ENCODE data around the gene SPTB. TPM values are rescaled to one million over a fixed set of nuclear protein-coding genes. Genes with fewer than 3 reads are reported as not detected.

SPTB gene
- total and polyA plus RNA-seq, 9 of the 15 experiments (the other 6 are each of a cell fraction or from before 2014, with no cell fraction given) = 0.21 to 45.9 (median 11.7) TPM

DNA sequence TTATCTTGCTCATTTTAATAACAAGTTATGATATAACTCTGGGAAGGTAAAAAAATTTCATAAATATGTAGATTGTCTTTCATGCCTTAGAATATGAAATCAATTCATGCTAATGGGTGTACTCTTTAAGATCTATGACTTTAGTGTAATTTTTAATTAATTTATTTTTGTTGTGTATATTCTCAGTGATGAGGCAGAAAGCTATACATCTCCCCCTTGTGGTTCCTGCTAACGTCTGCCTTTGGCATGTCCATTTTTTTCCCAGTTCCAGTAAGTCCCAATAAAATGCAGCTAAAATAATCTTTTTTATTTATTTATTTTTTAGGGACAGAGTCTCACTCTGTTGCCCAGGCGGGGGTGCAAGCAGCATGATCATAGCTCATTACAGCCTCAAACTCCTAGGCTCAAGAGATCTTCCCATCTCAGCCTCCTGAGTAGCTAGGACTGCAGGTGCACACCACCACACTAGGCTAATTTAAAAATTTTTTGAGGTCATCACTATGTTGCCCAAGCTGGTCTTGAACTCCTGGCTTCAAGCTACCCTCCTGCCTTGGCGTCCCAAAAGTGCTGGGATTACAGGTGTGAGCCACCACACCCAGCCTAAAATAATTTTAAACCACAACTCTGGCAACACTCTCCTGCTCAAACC is 31.3 kb upstream of the SPTB start:
- no peak overlapping the region for H3K4me3 ChIP-seq
- H3K9me3 ChIP-seq (replicated peaks; ENCODE audit: control insufficient read depth, insufficient read depth, low read depth, low read length) = no peaks in the 10 kb centered on the region; the same call in 1 of the 2 replicates
- peaks cover 6% of the 10 kb centered on the region; the same call in 2 of the 3 replicates for H3K36me3 ChIP-seq (ENCODE audit: control insufficient read depth, insufficient read depth, low read length)
- peak; percentile 32; the same call in 1 of the 3 replicates for ATAC-seq
- ChIA-PET CTCF (ENCODE audit: low intra/inter-chr PET ratio) (interaction anchor here (0.7 kb wide), 2 partner anchors 95 to 109 kb away, joined by 3 to 5 read pairs; no protein-coding TSS in a partner anchor), POLR2A (interaction anchor here (0.7 to 1.8 kb wide), 8 partner anchors 11 to 169 kb away, joined by 3 to 7 read pairs (median 4); no protein-coding TSS in a partner anchor)
- H3K27me3 ChIP-seq (ENCODE audit: control insufficient read depth in 2 of 2, insufficient read depth in 2 of 2, low read length in 2 of 2) = peaks cover 0 to 3% of the 10 kb centered on the region in 2 experiments; a peak in 1 of 5 replicates
- intact Hi-C loops (cut with micrococcal nuclease) = no loop called here
- H2AFZ ChIP-seq (ENCODE audit: low read depth, low read length) = no peak overlapping the region
- H3K27ac ChIP-seq (ENCODE audit: extremely low read depth, low read depth, low read length) = no peak overlapping the region
- in situ Hi-C loops (cut with MboI) = no loop called here
- H3K4me2 ChIP-seq (ENCODE audit: insufficient read depth, low read length) = no peak overlapping the region
- H3K79me2 ChIP-seq (ENCODE audit: control insufficient read depth, insufficient read depth, low read length) = peaks cover 19% of the 10 kb centered on the region
- no TSS peak for BruUV-seq (replicated peaks)
- WGBS (ENCODE audit: insufficient coverage, low coverage, missing lambda C conversion rate) = 0% methylated on average over 2 of the region's 3 CpGs
- no peaks in the 10 kb centered on the region for H3K9me1 ChIP-seq (ENCODE audit: control insufficient read depth, insufficient read depth, low read length)
- no peak for FAIRE-seq
- DNase-seq (ENCODE audit: extremely low read depth in 1 of 4, low spot score in 3 of 4) = peak in 1 of 4 experiments; percentile 31
- no peaks in the 10 kb centered on the region for H4K20me1 ChIP-seq (replicated peaks; ENCODE audit: control insufficient read depth, insufficient read depth, low read length)
- no peak overlapping the region for H3K9ac ChIP-seq (ENCODE audit: insufficient read depth in 1 of 2, low read depth in 2 of 2, low read length in 2 of 2)
- peaks cover 0 to 3% of the 10 kb centered on the region in 2 experiments; a peak in 1 of 5 replicates for H3K4me1 ChIP-seq (replicated peaks in 1 of 2; ENCODE audit: control insufficient read depth in 2 of 2, insufficient read depth in 2 of 2, low read length in 2 of 2)
- TF ChIP-seq ZNF124 (CRISPR knock-in tag; IDR thresholded peaks at IDR 0.05) = no peak
- TF ChIP-seq MAFG (tag; conservative IDR thresholded peaks at IDR 0.05) = no peak
- peak; percentile 70 for TF ChIP-seq ZNF384 (IDR thresholded peaks at IDR 0.05; ENCODE audit: low read depth, low read length)
- no peak for TF ChIP-seq XRCC5 (IDR thresholded peaks at IDR 0.05; ENCODE audit: low read depth, low read length)
- no peak for TF ChIP-seq KLF10 (CRISPR knock-in tag; IDR thresholded peaks at IDR 0.05)
- TF ChIP-seq RAD21 (CRISPR knock-in tag; conservative IDR thresholded peaks at IDR 0.05 in 1 of 2, IDR thresholded peaks at IDR 0.05 in 1 of 2) = peak in 1 of 2 experiments; percentile 51; a peak in 2 of 4 replicates
- TF ChIP-seq, protein P1, sequence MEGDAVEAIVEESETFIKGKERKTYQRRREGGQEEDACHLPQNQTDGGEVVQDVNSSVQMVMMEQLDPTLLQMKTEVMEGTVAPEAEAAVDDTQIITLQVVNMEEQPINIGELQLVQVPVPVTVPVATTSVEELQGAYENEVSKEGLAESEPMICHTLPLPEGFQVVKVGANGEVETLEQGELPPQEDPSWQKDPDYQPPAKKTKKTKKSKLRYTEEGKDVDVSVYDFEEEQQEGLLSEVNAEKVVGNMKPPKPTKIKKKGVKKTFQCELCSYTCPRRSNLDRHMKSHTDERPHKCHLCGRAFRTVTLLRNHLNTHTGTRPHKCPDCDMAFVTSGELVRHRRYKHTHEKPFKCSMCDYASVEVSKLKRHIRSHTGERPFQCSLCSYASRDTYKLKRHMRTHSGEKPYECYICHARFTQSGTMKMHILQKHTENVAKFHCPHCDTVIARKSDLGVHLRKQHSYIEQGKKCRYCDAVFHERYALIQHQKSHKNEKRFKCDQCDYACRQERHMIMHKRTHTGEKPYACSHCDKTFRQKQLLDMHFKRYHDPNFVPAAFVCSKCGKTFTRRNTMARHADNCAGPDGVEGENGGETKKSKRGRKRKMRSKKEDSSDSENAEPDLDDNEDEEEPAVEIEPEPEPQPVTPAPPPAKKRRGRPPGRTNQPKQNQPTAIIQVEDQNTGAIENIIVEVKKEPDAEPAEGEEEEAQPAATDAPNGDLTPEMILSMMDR (IDR thresholded peaks at IDR 0.05 in 2 of 3, conservative IDR thresholded peaks at IDR 0.05 in 1 of 3; ENCODE audit: insufficient read depth in 2 of 3, low read depth in 1 of 3, low read length in 3 of 3) = peak; percentile 39 to 60 (median 49); a peak in 5 of 6 replicates
- no peak for TF ChIP-seq BCOR (IDR thresholded peaks at IDR 0.05)
- TF ChIP-seq, protein P2, sequence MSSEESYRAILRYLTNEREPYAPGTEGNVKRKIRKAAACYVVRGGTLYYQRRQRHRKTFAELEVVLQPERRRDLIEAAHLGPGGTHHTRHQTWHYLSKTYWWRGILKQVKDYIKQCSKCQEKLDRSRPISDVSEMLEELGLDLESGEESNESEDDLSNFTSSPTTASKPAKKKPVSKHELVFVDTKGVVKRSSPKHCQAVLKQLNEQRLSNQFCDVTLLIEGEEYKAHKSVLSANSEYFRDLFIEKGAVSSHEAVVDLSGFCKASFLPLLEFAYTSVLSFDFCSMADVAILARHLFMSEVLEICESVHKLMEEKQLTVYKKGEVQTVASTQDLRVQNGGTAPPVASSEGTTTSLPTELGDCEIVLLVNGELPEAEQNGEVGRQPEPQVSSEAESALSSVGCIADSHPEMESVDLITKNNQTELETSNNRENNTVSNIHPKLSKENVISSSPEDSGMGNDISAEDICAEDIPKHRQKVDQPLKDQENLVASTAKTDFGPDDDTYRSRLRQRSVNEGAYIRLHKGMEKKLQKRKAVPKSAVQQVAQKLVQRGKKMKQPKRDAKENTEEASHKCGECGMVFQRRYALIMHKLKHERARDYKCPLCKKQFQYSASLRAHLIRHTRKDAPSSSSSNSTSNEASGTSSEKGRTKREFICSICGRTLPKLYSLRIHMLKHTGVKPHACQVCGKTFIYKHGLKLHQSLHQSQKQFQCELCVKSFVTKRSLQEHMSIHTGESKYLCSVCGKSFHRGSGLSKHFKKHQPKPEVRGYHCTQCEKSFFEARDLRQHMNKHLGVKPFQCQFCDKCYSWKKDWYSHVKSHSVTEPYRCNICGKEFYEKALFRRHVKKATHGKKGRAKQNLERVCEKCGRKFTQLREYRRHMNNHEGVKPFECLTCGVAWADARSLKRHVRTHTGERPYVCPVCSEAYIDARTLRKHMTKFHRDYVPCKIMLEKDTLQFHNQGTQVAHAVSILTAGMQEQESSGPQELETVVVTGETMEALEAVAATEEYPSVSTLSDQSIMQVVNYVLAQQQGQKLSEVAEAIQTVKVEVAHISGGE (CRISPR knock-in tag; IDR thresholded peaks at IDR 0.05) = no peak
- TF ChIP-seq YY1 (IDR thresholded peaks at IDR 0.05; ENCODE audit: borderline replicate concordance in 1 of 3, control insufficient read depth in 1 of 3, extremely low read depth in 1 of 3, insufficient read depth in 3 of 3, insufficient read length in 1 of 3, insufficient replicate concordance in 2 of 3, low read depth in 1 of 3, low read length in 2 of 3) = no peak
- TF ChIP-seq RBM25 (IDR thresholded peaks at IDR 0.05; ENCODE audit: low read depth, low read length, severe bottlenecking) = peak; percentile 28

Measured in K562 (cell line).